Hepatic stellate cell (primary cell): ENCODE data around the gene SORL1.

Experiments used
- DNase-seq: peaks from one replicate; pipeline ENCODE4 v3.0.0; 2011; ENCODE audit warnings: low spot score

The SORL1 gene

GRCh38 chr11:121535129-121535796, 83.1 kb downstream of the SORL1 start:
- DNase-seq, result no peak

GRCh38 chr11:121536126-121536525, 84.0 kb downstream of the SORL1 start:
- no peak for DNase-seq

- no peak for DNase-seq
Measured at GRCh38 chr11:121538054-121538453, 85.9 kb downstream of the SORL1 start.

- DNase-seq, result no peak
Measured at GRCh38 chr11:121539000-121539399, 86.9 kb downstream of the SORL1 start.

- no peak for DNase-seq
Measured at GRCh38 chr11:121540627-121541026, 88.5 kb downstream of the SORL1 start.

- no peak for DNase-seq
Measured at GRCh38 chr11:121543836-121544380, 91.8 kb downstream of the SORL1 start.

- no peak for DNase-seq
Measured at GRCh38 chr11:121544956-121545355, 92.8 kb downstream of the SORL1 start.

GRCh38 chr11:121547574-121547973, 95.5 kb downstream of the SORL1 start:
- no peak for DNase-seq

- DNase-seq, result no peak
Measured at GRCh38 chr11:121550247-121551030, 98.3 kb downstream of the SORL1 start.

GRCh38 chr11:121551463-121551862, 99.3 kb downstream of the SORL1 start:
- DNase-seq, result no peak

- no peak for DNase-seq
Measured at GRCh38 chr11:121552154-121552553, 100.0 kb downstream of the SORL1 start.

- DNase-seq, result no peak
Measured at GRCh38 chr11:121552644-121553043, 100.5 kb downstream of the SORL1 start.

GRCh38 chr11:121553389-121553788, 101.3 kb downstream of the SORL1 start:
- DNase-seq, result no peak

GRCh38 chr11:121553806-121554205, 101.7 kb downstream of the SORL1 start:
- DNase-seq, result no peak

GRCh38 chr11:121554552-121554951, 102.4 kb downstream of the SORL1 start:
- DNase-seq, result no peak

- no peak for DNase-seq
Measured at GRCh38 chr11:121555121-121555520, 103.0 kb downstream of the SORL1 start.

GRCh38 chr11:121556937-121557336, 104.8 kb downstream of the SORL1 start:
- no peak for DNase-seq

- DNase-seq, result no peak
Measured at GRCh38 chr11:121557348-121557747, 105.2 kb downstream of the SORL1 start.

GRCh38 chr11:121559606-121560200, 107.6 kb downstream of the SORL1 start:
- DNase-seq, result no peak

- DNase-seq, result no peak
Measured at GRCh38 chr11:121560236-121560635, 108.1 kb downstream of the SORL1 start.

GRCh38 chr11:121561240-121561639, 109.1 kb downstream of the SORL1 start:
- no peak for DNase-seq

GRCh38 chr11:121561716-121562115, 109.6 kb downstream of the SORL1 start:
- no peak for DNase-seq

GRCh38 chr11:121563003-121563402, 110.9 kb downstream of the SORL1 start:
- DNase-seq, result no peak
